ENCODE measurements around the gene DNAJB8.

Gene DNAJB8

DNA sequence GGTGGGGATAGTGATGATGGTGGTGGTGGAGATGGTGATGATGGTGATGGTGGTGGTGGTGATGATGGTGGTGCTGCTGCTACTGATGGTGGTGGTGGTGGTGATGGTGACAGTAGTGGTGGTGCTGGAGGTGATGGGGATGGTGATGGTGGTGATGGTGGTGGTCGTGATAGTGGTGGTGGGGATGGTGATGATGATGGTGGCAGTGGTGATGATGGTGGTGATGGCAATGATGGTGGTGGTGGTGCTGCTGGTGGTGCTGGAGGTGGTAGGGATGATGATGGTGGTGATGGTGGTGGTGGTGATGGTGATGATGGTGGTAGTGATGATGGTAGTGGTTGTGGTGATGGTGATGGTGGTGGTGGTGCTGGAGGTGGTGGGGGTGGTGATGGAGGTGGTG is 21.3 kb downstream of the DNAJB8 start:
- DNase-seq (ENCODE audit: low read depth) = no peak

DNA sequence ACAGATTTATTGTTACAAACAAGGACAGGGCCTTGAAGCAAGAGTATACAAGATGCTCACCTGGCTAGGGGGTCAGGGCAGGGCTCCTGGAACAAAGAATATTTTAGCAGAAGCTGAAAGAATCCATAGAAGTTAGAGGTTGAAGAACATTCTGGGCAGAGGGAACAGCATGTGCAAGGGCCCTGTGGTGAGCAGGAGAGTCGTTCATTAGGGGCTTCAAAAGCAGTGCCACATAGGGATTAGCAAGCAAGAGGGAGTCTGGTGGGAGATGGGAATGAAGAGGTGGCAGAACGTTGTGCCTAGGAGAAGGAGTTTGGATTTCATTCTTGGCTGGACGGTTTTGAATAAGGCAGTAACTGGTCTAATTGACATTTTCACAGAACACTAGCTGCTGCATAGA is 22.9 kb downstream of the DNAJB8 start:
- no peak for DNase-seq (ENCODE audit: low read depth)

DNA sequence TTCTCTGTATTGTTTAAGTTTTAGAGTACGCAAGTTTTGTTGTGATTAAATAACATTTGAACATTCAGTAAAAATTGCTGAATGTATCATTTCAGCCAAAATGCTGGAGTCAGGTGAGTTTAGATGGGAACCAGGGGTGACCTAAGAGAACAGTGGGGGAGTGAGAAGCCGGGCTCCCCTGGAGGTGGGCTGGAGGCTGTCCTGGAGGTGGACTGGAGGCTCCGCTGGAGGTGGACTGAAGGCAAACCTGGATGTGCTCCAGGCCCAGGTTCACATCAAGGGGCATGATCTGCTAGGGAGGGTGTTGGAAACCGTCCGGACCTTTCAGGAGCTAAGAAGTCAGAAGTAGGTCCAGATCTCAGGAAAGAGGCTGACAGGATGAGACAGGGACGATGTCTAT is 23.7 kb downstream of the DNAJB8 start:
- no peak for DNase-seq (ENCODE audit: low read depth)

DNA sequence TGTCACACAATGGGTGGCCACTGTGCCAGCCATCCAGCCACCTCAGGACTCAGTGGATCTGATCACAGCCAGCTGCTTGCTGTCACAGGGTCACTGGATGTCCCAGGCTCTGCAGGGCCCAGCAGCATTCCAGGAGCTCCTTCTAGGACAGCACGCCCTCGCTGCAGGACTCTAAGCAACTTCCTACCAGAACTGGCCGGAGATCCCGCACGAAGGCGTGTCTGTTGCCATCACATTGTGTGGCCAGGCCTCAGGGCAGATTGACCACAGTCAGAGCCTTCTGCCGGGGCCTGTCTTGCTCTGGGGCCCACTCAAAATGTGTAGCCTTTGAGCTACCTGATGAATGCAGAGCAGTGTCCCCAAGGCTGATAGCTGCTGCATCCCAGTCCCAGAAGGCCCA is 24.6 kb downstream of the DNAJB8 start:
- no peak for DNase-seq (ENCODE audit: low read depth)

DNA sequence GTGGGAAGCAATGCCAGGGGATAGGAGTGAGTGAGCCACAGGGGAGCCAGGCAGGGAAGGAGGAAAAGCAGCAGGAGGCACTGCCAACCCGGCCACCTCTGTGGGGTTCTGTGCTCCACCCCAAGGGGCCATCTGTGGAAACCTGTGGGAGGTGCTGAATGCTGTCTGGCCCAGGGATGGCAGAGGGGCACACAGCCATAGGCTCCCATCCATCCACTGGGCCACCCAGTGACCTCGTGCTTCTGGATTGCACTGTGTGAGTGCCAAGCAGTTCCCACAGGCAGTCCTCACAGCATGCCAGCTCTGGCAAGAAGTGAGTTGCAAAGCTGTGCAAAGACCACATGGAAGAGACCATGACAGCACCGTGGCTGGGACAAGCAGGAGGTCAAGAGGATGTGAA is 27.5 kb downstream of the DNAJB8 start:
- no peak for DNase-seq (ENCODE audit: low read depth)

DNA sequence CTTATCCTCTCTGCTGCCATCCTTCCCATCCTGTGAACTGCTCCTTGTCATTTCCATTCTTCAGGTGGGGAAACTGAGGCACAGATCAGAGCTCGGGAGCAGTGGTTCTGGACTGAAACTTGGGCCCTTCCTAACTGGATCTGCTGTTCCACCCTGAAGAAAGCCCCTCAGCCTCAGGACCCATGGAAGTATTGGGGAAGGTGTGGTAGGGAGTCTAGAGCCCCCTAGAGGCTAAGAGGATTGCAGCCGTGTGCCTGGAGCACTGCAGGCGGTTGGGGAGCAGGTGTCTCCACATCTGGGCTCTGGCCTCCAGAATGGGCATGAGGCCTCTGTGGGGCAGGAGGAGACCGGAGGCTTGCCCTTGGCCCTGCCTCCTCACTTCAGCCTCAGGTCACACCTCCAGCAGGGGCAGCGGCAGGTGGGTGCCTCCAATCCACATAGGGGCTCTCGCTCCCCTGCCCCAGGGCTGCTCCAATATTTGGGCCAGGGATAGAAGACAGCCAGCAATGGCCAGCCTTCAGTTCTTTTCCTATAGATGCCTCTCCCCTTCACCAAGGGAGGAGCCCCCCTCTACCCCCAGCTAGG is 28.1 kb downstream of the DNAJB8 start:
- DNase-seq (ENCODE audit: low read depth) = no peak

DNA sequence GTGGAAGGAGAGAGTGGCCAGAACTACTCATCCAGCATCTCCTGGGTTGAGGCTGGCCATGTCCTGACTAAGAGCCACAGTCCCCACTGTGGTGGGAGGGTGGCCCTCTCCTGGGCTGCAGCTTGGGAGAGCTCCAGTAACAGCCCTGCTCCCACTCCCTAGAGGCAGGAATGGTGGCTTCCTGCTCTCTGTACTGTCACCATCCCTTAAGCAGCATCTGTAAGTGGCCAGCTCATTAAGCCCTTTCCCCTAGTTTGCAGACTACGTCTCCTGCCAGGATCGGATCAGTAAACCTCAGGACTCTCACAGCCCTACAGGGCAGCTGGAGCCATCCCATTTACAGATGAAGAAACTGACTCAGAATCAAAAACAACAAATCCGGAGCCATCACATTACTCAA is 30.5 kb downstream of the DNAJB8 start:
- DNase-seq (ENCODE audit: low read depth) = no peak

DNA sequence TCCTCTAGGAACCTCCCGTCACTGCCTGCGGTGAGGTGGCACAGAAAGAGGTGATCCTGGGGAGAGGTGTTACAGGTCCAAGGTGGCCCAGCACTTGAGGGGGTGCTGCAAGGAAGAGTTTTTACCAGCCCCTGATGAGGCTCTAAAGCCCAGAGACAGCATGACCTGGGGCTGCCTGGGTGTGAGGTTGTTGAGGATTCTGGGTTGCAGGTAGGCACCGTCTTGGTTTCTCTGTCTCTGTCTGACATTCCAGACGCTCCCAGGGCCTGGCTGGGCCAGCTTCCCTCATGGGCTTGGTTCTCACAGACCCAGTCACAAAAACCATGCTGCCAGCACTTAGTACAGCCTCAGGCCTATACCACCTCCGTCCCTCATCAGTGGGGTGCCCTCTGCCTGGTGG is 31.1 kb downstream of the DNAJB8 start:
- no peak for DNase-seq (ENCODE audit: low read depth)

DNA sequence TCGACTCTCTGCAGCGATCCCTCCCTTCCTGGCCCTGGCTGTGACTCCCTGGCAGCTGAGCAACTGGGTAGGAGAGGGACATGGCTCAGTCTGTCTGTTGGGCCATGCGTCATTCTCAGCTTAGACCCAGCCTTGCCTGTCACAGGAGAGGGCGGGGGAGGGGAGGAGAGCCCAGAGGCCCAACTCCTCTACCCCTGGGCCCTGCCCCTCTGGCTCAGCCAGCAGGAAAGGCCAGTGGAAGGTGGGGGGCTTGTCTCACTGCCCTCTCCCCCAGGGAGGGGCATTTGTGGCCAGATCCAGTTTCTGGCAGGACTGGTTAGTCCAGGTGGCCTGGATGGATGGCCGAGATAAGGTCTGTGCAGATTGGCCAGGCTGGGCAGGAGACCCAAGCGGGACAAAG is 31.6 kb downstream of the DNAJB8 start:
- no peak for DNase-seq (ENCODE audit: low read depth)

DNA sequence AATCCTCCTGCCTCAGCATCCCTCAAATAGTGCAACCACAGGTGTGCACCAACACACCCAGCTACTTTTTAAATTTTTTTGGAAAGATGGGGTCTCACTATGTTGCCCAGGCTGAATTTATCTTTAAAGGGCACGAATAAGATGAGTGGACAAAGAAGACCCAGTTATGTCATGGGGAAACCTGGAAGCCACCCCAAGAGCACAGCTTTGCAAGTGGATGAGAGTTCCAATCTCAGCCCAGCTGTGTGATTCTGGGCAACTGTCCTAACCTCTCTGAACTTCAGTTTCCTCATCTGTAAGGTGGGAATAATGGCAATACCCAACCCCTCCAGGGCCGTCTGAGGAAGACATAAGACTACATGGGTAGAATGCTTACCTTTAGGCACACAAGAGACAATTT is 32.2 kb downstream of the DNAJB8 start:
- no peak for DNase-seq (ENCODE audit: low read depth)

DNA sequence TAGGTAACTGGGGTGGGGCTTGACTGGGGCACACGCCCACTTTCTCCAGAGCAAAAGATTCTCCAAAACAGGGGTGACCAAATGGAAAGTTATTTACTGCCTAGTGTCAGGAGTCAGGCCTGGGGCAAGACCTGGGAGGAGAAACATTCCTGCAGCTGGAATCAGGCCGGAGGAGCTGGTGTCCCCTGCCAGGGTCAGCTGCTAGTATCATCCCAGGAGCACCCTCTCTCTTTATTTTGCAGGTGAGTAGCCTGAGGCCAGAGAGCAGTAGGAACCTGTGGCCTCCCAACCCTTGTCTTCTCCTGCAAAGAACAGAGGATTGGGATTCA is 32.9 kb downstream of the DNAJB8 start:
- DNase-seq (ENCODE audit: low read depth) = no peak

DNA sequence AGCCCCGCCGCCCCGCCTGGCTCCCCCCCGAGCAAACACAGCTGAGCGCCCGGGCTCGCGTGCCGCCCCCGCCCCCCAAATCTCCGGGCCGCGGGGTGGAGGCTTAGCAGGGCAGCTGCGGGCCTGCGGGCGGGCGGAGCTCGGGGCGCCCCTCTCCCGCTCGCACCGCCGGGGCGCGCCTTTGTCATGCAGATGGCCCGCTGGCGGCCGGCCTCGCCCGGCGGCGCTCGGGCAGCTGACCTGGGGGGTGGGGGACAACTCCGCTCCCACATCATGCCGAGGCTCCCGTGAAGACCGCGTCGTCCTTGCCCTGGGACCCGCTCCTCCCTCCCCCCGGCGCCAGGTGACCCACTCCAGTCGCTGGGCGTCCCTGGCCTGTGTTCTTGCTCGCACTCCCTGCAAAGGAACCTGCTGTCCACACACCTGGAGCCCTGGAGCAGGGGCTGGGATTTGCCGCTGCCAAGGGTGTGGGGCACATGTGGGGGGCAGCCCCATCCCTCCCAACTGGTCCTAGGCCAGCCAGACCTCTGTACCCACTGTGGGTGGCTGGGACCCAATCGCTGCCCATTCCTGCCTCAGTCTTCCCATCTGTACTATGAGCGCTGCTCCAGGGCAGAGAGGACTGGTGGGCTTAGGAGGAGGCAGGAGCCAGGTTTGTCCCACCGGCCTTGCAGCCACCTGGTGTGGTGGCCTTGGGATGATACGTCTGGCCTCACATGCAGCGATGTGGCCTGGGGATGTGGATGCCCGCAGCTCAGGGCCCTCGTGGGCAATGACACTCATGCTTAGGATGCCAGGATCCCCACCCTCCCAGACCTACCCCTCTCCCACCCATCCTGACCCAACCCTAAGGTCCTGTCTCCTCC is 33.5 kb downstream of the DNAJB8 start:
- no peak for DNase-seq (ENCODE audit: low read depth)

DNA sequence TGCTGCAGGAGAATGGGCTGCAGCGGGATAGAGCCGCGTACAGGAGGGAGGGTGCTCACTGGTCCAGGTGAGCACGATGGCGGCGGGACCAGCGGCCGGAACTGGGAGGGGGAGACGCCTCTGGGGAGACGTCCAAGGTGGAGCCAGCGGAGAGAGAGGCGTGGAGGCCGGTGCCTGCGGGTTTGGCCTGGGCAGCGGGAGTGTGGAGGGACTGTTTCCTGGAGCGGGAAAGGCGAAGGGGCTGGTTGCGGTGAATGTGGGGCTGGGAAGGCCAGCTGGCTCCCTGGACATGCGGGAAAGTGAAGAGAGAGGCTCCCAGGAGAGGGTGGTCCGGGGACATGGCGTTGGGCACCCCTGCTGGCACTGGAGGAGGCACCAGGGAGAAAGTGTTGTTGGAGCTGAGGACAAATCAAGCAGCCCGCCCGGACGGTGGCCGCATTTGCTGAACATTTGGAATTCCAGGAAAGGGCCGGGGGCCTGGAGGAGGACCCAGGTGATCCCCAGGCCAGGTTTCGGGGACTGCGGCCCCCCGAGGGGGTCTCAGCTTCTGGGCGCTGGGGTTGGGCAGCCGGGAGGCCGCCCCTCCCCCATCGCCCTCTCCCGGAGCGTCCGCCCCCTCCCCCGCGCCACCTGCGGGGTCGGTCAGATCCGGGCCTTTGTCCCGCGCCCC is 34.3 kb downstream of the DNAJB8 start:
- DNase-seq (ENCODE audit: low read depth) = no peak

DNA sequence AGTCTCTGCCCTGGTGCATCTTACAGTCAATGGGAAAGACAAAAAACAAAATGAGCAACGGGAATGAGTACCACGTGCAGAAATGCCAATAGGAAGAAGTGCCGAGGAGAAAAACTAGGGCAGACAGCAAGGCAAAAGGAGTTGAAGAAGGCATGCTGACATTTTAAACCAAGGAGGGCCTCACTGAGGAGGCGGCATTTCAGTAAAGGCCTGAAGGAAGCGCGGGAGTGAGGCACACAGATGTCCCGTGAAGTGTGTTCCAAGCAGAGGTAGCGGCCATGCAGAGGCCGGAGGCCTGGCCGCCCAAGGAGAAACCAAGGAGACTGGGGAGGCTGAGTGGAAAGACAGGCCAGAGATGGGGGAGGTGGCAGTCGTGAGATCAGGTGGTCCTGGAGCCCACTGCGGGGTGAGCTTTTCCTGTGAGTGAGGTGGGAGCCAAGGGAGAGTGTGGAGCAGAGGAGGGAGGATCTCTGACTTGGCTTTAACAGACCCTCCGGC is 34.8 kb downstream of the DNAJB8 start:
- DNase-seq (ENCODE audit: low read depth) = no peak

DNA sequence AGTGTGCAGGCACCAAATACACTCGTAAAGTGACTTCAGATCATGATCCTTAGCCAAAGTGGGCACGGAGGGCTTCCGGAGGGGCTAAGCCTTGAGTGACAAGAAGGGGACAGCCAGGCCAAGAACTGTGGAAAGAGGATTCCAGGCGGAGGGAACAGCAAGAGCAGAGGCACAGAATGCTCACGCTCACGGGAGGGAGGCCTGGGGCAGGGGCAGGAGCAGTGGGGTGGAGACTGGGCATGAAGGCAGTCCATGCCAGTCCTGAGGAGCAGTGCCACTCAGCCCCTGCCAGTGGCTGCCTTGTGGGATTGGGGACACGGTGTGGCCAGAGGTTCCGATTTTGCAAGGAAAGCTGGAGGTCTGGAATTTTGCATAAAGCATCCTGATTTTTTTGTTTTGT is 36.0 kb downstream of the DNAJB8 start:
- DNase-seq (ENCODE audit: low read depth) = no peak

DNA sequence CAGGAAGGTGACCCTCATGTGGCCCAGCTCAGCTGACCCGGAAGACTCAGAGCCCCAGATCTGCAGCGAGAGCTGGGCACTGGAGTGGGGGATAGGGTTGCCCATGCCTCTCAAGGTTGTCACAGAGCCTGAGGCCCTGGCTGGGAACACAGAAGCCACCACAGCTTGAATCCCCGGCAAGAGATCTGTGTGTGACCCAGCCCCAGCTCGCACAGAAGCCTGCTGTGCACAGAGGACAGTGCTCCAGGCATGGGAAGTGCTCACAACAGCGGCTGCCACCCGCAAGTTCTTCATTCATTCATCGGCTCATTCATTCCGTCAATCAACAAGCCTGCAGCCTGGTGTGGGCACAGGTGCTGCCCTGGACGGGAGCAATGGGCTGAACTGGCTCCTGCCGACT is 36.4 kb downstream of the DNAJB8 start:
- DNase-seq (ENCODE audit: low read depth) = no peak

DNA sequence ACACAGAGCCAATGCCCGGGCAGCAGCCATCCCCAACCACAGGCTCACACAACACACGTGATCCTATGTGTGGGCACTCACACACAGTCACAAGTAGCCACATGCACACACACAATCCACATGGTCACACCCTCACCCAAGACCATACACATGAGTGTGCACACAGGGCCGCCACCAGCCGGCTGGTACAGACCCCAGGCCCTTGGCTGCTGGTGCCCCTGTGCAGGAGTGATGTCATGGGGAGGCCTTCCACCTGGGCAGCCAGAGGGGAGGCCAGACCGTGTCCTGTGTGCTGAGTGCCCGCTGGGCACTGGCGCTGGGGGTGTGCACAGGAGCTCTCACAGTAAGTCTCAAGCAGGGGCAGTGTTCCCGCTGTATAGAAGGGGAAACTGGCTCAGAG is 36.9 kb downstream of the DNAJB8 start:
- DNase-seq (ENCODE audit: low read depth) = no peak

DNA sequence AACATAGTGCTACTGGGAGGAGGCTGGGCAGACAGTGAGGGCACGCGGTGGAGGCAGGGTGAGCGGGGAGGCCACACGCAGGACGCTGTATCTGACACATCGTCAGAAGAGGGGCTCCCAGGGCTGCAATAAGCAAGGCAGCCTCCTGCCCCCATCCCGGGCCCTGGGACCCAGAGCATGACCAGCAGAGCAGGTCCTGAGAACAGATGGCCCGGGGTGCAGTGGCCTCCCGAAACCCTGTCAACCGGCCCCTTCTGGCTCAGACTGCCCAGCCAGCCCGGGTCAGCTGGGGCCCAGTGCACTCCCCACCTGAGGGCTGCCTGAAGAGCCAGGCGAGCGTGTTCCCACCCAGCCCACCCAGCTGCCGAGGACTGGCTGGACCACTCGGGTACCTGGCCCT is 37.4 kb downstream of the DNAJB8 start:
- DNase-seq (ENCODE audit: low read depth) = no peak

DNA sequence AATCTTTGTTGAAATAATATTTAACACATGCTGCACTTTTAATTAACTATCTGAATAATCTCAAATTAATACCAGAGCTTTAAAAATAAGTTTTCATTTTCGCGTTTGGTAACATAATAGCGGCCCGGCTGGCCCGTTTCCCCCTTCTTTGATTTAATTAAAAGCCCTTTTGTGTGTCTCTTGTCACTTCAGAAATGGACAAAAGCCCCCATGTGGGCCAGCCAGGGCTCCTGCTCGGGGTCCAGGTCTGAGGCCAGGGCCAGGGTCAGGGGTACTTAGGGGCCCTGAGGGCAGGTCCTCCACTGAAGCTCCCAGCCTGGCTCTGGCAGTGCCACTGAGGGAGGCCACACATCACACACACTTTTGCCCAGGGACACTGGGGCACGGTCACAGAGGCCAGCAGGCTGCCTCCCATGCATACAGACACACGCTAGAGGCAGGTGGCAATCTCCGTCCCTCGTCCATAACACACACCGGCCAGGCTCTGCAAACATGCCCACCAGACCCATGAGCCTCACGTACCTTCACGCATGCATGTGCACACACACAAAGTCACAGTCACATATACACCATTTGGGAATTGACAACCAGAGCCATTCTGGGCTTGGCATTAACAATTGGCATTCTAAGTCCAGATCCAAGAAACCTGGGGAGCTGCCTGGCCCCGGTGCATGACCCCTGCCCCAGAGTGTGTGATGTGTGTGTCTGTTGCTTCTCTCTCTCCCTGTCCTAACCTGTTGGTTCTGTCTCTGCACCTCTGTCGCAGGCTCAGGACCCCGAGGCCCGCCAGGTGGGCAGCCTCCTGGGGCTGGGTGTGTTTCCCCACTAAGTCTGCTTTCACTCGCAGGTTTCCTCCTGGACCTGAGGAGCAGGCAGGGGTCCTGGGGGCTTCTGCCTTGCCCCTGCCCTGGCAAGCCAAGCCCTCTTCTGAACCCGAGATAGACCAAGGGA is 38.5 kb downstream of the DNAJB8 start:
- no peak for DNase-seq (ENCODE audit: low read depth)

DNA sequence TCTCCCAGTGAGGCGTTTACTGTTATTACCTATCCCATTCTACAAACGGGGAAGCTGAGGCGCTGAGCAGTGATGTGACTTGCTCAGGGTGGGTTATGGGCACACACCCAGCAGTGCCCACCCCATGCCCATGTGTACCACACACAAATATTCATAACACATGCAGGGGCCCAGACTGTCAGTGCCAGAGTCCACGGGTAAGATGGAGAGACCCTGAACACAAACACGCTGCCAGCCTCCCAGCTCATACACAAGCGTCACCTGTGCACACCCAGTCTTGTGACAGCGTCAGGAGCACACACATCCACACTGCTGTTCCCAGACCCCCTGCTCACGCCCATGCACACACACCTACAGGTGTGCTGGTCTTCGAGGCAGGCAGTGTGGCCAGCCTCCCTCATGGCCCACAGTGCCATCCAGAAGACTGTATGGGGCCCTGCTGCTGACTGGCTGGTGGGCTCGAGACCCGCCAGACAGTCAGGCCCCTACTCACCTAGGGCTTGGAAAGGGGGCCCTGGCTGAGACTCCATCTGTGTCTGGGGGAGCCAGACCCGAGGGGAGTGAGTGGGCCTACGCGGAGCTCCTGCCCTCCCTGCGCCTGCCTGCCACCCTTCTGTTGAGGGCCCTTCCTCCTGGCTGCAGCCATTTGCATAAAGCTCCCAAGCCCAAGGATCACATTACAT is 39.4 kb downstream of the DNAJB8 start:
- no peak for DNase-seq (ENCODE audit: low read depth)

DNA sequence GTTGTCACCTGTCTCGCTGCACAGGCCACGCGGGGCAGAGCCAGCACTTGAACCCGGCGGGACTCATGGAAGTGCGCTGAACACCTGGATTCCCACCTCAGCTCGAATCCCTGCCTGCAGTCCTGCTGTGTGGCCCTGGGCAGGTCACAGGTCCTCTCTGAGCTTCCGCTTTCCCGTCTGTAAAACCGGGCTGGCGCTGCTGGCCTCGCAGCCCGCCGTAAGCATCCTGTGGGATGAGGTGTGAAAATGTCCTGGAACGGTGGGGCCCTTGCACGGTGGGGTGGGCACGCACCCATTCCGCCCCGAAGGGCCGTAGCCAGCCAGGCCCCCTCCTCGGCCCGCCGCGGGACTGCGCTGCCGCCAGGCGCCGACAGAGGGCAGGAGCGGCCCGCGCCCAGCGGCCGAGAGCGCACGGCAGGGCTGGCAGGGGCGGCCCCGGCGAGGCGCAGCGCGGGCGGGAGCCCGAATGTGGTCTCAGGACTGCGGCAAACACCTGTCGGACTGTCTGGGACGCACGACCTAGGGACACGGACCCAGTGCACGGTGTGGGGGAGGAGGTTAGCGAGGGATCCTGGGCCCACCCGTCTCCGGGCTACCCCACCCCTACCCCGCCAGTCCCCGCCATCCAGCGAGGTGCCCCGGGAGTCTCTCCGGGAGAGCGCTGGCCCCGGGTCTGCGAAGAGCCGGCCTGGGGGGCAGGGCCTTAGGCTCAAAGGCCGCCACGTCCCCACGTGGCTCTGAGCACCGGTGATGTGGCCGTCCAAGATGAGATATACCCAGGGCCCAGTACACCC is 40.4 kb downstream of the DNAJB8 start:
- DNase-seq (ENCODE audit: low read depth) = peak; percentile 7
